DMS79 treated with DMSO at 0.1 percent for 48 hours (cell line): ENCODE data around the gene HRH3.

Source experiments
- DNase-seq: peaks from one replicate; lab custom pipeline; 2025; lab: John Stamatoyannopoulos, UW

HRH3 gene

GRCh38 chr20:62243906-62244515 is 23.9 kb upstream of the HRH3 start:
- DNase-seq: no peak

DNA sequence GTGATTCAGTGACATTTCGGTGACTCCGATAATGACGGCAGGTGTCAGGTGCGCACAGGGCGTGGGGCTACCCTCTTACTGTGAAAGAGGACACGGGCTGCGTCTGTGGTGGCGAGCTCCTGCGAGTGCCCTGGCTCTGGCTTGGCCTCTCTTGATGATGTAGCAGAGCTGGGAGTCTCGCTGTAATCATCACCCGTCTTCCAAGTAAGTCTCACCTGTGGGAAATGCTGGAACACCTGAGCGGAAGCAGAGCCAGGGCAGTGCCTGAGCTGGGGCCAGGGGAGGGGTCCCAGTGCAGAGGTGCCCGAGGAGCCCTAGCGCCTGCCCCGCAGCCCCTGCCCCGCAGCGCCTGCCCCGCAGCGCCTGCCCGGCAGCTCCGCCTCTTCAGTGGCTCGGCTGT is 23.0 kb upstream of the HRH3 start:
- DNase-seq: no peak

GRCh38 chr20:62242176-62242575 is 22.1 kb upstream of the HRH3 start:
- no peak for DNase-seq

- no peak for DNase-seq
Observed at GRCh38 chr20:62241506-62241905, 21.4 kb upstream of the HRH3 start.

GRCh38 chr20:62240020-62240685 is 20.1 kb upstream of the HRH3 start:
- DNase-seq: no peak

DNA sequence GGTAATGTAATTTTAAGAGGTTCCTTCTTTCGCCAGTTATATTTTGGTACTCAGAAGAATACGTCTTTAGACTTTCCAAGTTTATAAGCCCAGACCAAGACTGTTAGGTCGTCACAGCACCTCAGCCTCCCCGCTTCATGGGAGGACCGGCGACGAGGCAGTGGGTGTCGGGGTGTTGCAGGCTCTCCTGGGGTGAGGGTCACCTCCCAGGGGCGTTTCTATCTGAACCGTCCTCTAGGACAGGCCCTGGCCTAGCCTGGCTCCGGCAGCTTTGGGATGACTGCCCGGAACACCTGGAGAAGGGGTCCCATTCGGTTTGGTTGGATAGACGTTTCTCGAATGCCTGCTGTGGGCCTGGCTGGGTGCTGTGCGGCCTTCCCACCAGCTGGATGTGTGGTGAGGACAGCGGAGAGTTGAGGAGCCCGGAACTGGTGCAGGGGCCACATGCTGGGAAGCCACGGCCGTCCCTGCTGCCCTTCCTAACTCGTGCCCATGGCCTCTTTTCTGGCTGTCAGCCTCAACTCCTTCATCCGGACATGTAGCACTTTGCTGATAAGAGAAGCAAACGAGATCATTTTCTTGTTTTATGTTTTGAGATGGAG is 19.3 kb upstream of the HRH3 start:
- DNase-seq: no peak

GRCh38 chr20:62238569-62239277 is 18.6 kb upstream of the HRH3 start:
- no peak for DNase-seq

- DNase-seq: peak; percentile 96
Observed at GRCh38 chr20:62237801-62238568, 17.9 kb upstream of the HRH3 start, which contains the start of gene OSBPL2. OSBPL2 (plus strand) TSS chr20:62238521; CDS start chr20:62256185, 17,664 bp downstream.

DNA sequence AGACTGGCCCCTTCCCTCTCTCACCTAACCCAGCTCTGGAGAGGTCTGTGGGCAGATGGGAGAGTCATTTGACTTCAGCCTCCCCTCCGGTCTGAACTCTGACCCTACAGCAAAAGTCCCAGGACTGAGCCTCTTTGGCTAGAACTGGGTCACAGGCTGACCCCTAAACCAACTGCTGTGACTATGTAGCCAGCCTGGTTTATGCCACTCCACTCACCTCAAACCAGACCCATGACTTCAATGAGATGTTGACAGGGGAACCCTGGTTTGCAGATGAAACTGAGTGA is 17.4 kb upstream of the HRH3 start:
- no peak for DNase-seq

GRCh38 chr20:62236766-62237513 is 16.9 kb upstream of the HRH3 start:
- peak; percentile 34 for DNase-seq

GRCh38 chr20:62236200-62236599 is 16.1 kb upstream of the HRH3 start:
- peak; percentile 6 for DNase-seq

DNA sequence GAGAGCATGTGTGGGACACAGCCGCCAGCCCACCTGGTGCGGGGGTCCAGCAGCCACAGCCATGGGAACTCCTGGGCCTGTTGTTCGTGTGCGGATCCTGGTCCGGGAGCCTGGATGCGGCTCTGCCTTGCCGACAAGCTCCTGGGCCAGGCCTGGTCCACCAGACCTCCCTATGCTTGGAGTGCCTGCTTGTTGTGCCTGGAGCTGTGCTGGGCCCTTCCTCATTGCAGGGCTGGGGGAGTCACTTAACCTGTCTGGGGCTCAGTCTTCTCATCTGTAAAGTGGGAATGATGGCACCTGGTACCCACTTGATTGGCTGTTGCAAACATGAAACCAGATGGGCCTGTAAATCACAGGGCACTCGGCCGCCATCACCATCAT is 15.7 kb upstream of the HRH3 start:
- no peak for DNase-seq

- DNase-seq: no peak
Observed at GRCh38 chr20:62235001-62235776, 15.1 kb upstream of the HRH3 start.

DNA sequence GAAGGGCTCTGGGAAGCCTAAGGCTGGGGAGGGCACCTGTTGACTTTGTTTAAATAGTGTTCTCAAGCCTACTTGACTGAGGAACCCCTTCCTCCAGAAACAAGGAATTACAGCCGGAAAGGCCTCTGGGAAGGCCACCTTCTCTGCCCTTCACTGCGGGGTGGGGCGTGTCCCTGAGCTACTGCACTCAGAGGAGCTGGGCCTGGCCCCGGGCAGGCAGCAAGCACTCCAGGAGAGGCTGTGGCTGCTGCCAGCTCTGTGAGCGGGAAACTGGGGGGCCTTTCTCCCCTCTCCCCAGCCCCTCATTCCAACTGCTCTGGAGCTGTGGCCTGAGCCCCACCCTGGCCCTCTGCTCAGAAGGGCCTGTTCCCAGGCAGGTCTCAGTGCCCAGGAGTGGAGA is 14.3 kb upstream of the HRH3 start:
- DNase-seq: no peak

DNA sequence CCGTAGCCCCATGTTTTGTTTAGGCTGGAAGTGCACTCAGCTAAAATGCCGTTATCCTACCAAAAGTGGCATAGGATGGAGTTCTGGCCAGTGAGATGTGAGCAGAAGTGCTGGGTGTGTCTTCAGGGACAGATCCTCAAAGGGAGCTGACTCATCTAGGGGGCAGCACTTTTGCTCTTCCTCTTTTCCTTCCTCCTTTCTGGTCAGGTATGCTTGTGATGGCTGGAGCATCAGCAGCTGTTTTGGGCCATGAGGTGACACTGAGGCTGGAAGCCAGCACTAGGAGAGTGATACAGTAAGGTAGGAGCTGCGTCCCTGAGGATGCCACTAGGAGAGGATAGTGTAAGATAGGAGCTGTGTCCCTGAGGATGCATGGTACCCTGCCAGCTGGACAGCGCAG is 13.6 kb upstream of the HRH3 start:
- no peak for DNase-seq

- no peak for DNase-seq
Observed at GRCh38 chr20:62232770-62233645, 12.9 kb upstream of the HRH3 start.

- no peak for DNase-seq
Observed at GRCh38 chr20:62232194-62232593, 12.1 kb upstream of the HRH3 start.

DNA sequence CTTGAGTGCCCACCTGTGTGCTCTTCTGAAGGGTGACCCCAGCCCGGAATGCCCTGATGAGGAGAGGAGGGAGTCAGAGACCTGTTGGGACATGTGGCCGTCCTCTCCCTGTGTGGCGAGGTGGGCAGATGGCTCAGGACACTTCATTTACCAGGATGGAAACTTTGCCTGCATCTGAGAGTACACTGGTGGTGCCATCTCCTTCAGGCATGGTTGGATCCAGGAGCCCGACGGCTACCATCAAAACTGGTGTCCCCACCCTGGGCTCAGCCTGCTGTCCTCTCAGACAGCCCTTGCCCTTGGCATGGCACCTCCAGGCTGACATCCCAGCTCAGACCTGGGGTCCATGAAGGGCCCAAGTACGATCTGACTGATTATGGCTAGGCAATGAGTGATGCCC is 11.2 kb upstream of the HRH3 start:
- no peak for DNase-seq

DNA sequence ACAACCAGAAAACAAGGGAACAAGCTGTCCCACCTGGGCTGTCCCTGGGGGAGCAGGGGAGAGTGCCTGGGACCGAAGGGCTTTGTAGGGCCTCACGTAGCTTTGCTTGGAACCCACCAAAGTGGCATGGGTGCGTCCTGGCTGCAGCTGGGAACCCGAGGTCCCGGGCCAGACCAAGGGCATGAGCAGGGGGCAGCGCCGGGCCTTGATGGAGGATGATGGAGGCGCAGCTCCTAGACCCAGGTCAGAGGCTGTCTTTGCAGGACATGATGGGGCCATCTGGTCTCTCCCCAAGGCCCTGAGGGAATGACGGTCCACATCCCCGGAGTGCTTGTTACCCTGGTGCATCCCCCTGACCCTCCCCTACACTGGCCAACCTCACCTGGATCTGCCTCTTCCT is 10.6 kb upstream of the HRH3 start:
- no peak for DNase-seq

GRCh38 chr20:62230276-62230675 is 10.2 kb upstream of the HRH3 start:
- no peak for DNase-seq
